PC-9 (cell line): ENCODE measurements around the gene CACFD1. TPM values are rescaled to one million over a fixed set of nuclear protein-coding genes. Genes with fewer than 3 reads are reported as not detected.
A peak's percentile ranks its signal among the peaks of the same experiment; 100 is the strongest.

Source experiments
- BruUV-seq: library from RNA; stranded (reverse); fragments of 400-500 nt; replicated peaks from 2 replicates; lab custom pipeline; 2021; lab: Mats Ljungman, UMichigan
- CTCF ChIA-PET: fragments of 300-600 bp; sonication (Branson Sonifier 250); formaldehyde crosslinking; loops from one replicate; lab custom pipeline; 2022; ENCODE audit warnings: antibody characterized with exemption; lab: Charles Lee
- POLR2A ChIA-PET: fragments of 300-600 bp; sonication (Branson Sonifier 250); formaldehyde crosslinking; loops from one replicate; lab custom pipeline; 2022; ENCODE audit warnings: antibody characterized with exemption; ENCODE audit not compliant: unreplicated experiment; lab: Charles Lee
- DNase-seq, 2 experiments: peaks; one replicate each; pipeline versions ENCODE4 v3.0.0 to v3.0.0-alpha.2; 2015 to 2022; ENCODE audit warnings: mixed read lengths in 1 of 2
- H2AFZ ChIP-seq: fragments of 200-600 bp; sonication (generic); 2 replicates; pipeline ENCODE4 v1.8.1; 2017; ENCODE audit warnings: antibody characterized with exemption
- H3F3A ChIP-seq: fragments of 200-600 bp; sonication (generic); 2 replicates; pipeline ENCODE4 v1.8.1; 2017; ENCODE audit warnings: antibody characterized with exemption, mild to moderate bottlenecking, low read depth; ENCODE audit not compliant: insufficient read depth
- H3K27ac ChIP-seq: fragments of 200-600 bp; sonication (generic); 2 replicates; pipeline ENCODE4 v1.6.1; 2016; ENCODE audit warnings: mixed run types
- H3K27me3 ChIP-seq: fragments of 200-600 bp; sonication (generic); 2 replicates; pipeline ENCODE4 v1.6.1; 2016; ENCODE audit warnings: low read depth, mixed run types; ENCODE audit not compliant: insufficient read depth
- H3K36me3 ChIP-seq: fragments of 200-600 bp; sonication (generic); 2 replicates; pipeline ENCODE4 v1.6.1; 2016; ENCODE audit warnings: low read depth, mixed run types
- H3K4me1 ChIP-seq: fragments of 200-600 bp; sonication (generic); replicated peaks from 2 replicates; pipeline ENCODE4 v1.6.1; 2016; ENCODE audit warnings: mixed run types; ENCODE audit not compliant: insufficient read depth
- H3K4me2 ChIP-seq: fragments of 200-600 bp; sonication (generic); 2 replicates; pipeline ENCODE4 v1.6.1; 2017; ENCODE audit warnings: mixed run types
- H3K4me3 ChIP-seq: fragments of 200-600 bp; sonication (generic); 2 replicates; pipeline ENCODE4 v1.6.1; 2016; ENCODE audit warnings: mixed run types
- H3K79me2 ChIP-seq: fragments of 200-600 bp; sonication (generic); 2 replicates; pipeline ENCODE4 v1.6.1; 2017; ENCODE audit warnings: low read depth, mixed run types
- H3K9me2 ChIP-seq: fragments of 200-600 bp; sonication (generic); 2 replicates; pipeline ENCODE4 v1.8.1; 2017; ENCODE audit warnings: mild to moderate bottlenecking; ENCODE audit not compliant: insufficient read depth
- H3K9me3 ChIP-seq: fragments of 200-600 bp; sonication (generic); 2 replicates; pipeline ENCODE4 v1.8.1; 2016; ENCODE audit warnings: low read depth; ENCODE audit not compliant: insufficient read depth
- H4K20me1 ChIP-seq: fragments of 200-600 bp; sonication (generic); 2 replicates; pipeline ENCODE4 v1.8.1; 2017; ENCODE audit not compliant: insufficient read depth
- CTCF ChIP-seq: fragments of 200-600 bp; sonication (generic); conservative IDR thresholded peaks from 2 replicates; pipeline ENCODE4 v1.6.1; 2017; ENCODE audit warnings: mixed run types, antibody characterized with exemption, mild to moderate bottlenecking, moderate library complexity
- EZH2 ChIP-seq: fragments of 200-600 bp; sonication (generic); IDR thresholded peaks from 2 replicates; pipeline ENCODE4 v1.8.0; 2017; ENCODE audit warnings: antibody characterized with exemption, low read depth
- intact Hi-C: fragments of 100-400 bp; cut with micrococcal nuclease; formaldehyde crosslinking; loops from one replicate; pipeline ENCODE4 v1.10.0; 2022; ENCODE audit not compliant: unreplicated experiment
- total RNA-seq: library from RNA; stranded (reverse); gene quantifications from 2 replicates; pipeline ENCODE4 v1.2.3, GENCODE V29; 2021

Gene CACFD1
- total RNA-seq, 1 experiment from 2014 or later, result 28.7 TPM

- Histone ChIP-seq H3F3A (peaks cover 21% of the 10 kb centered on the region), H3K36me3 (no peaks in the 10 kb centered on the region; the same call in 1 of the 2 replicates), H2AFZ (peak within 1 kb of the TSS; percentile 98), H3K9me2 (no peaks in the 10 kb centered on the region), H4K20me1 (peaks cover 15% of the 10 kb centered on the region), H3K4me2 (peak within 1 kb of the TSS; percentile 74), H3K79me2 (peaks cover 46% of the 10 kb centered on the region), H3K4me1 (peaks cover 8% of the 10 kb centered on the region), H3K27ac (peak within 1 kb of the TSS; percentile 57), H3K27me3 (no peaks in the 10 kb centered on the region), H3K4me3 (peak within 1 kb of the TSS; percentile 98), H3K9me3 (no peaks in the 10 kb centered on the region)
- ChIA-PET CTCF (interaction anchor here (0.5 to 0.7 kb wide), 3 partner anchors 67 to 1039 kb away, joined by 3 to 5 read pairs (median 4); no protein-coding TSS in a partner anchor), POLR2A (interaction anchor here (0.7 kb wide), 1 partner anchor 32 kb away, joined by 3 read pairs; no protein-coding TSS in a partner anchor)
- TSS peak; percentile 57 for BruUV-seq
- TF ChIP-seq CTCF (no peak), EZH2 (no peak)
- peak; percentile 71 to 87 for DNase-seq
- intact Hi-C loops, result no loop called here
These were observed 42.0 kb upstream of the CACFD1 start, which contains the start of gene REXO4 for GRCh38 chr9:133417541-133418461. Gene REXO4, minus strand, starts transcription at chr9:133418010. Its CDS starts 166 bp downstream, at chr9:133417844.

- no peak overlapping the region for H3K4me3 ChIP-seq
- intact Hi-C loops, result no loop called here
These were observed 40.8 kb upstream of the CACFD1 start for GRCh38 chr9:133419005-133419404.

More at GRCh38 chr9:133419005-133419404, 40.8 kb upstream of the CACFD1 start:
- ChIA-PET POLR2A (no interaction called here), CTCF (interaction anchor here (0.6 to 0.7 kb wide), 2 partner anchors 1037 to 1129 kb away, joined by 3 to 5 read pairs; no protein-coding TSS in a partner anchor)
- H3K9me3 ChIP-seq, result no peaks in the 10 kb centered on the region
- DNase-seq, result no peak
- H3F3A ChIP-seq, result peaks cover 21% of the 10 kb centered on the region
- H3K36me3 ChIP-seq, result no peaks in the 10 kb centered on the region; the same call in 1 of the 2 replicates
- no peaks in the 10 kb centered on the region for H3K9me2 ChIP-seq
- peaks cover 8% of the 10 kb centered on the region for H3K4me1 ChIP-seq
- no peak overlapping the region for H2AFZ ChIP-seq
- H3K79me2 ChIP-seq, result peaks cover 37% of the 10 kb centered on the region
- BruUV-seq, result no TSS peak
- TF ChIP-seq EZH2, result no peak
- no peak for TF ChIP-seq CTCF
- H3K4me2 ChIP-seq, result peak overlapping the region; percentile 74; the same call in 1 of the 2 replicates
- no peak overlapping the region for H3K27ac ChIP-seq
- peaks cover 4% of the 10 kb centered on the region; the same call in 1 of the 2 replicates for H4K20me1 ChIP-seq
- 0 out of 2 replicates have a peak, but pooled peaks cover under 1% of the 10 kb centered on the region for H3K27me3 ChIP-seq
